SIG-M5 treated with dmso at 0.1 percent for 504 hours (cell line): ENCODE data around the gene KBTBD12.

Experiments
- DNase-seq: peaks from one replicate; lab custom pipeline; 2025; ENCODE audit not compliant: unreplicated experiment; lab: John Stamatoyannopoulos, UW

Gene KBTBD12

DNA sequence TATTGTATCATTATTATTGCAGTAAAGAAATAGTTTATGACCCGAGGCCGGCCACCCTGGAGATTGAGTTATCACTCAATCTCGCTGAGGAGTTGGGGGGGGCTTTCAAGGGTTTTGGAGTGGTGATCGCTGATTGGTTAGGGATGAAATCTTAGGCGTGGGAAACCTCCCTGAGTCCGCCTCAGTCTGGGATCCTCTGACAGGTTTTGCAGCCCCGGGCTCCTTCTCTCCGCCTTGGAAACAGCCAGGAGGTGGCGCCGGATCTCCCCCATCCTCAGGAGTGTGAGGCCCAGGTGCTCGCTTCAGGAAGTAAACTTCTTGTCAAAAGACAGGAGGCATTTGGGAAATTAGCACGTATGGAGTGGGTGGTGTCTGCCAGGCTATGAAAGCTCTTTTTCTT is 96.1 kb downstream of the KBTBD12 start:
- peak; percentile 35 for DNase-seq

DNA sequence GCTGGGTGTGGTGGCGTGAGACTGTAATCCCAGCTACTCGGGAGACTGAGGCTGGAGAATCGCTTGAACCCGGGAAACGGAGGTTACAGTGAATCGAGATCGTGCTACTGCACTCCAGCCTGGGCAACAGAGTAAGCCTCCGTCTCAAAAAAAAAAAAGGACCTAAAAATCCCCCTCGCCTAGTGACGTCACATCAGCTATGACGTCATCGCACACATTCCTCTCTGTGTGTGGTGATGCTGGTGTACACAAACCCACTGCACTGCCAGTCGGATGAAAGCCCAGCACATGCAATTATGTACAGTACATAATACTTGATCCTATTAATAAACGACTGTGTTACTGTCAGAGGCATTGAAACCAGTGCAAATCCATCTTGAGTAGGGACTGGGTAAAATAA is 97.0 kb downstream of the KBTBD12 start:
- DNase-seq, result no peak

DNA sequence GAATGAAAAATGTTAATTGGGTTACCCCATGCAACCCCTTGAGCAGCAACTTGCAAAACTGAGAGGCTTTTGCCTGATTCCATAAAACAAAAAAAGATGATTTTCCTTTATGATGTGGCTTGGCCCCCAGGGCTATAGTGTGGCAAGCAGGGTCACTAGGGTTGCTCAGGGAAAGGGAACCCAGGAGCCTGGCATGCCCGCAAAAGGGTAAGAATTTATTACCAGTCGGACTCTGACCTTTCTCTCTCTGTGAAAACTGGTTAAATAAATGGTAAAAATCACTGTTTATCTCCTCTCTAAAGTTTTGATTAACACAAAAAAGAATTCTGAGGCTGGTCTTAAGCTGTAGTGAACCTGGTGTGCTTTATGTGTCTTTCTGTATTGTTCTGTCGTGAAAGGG is 99.5 kb downstream of the KBTBD12 start:
- no peak for DNase-seq

DNA sequence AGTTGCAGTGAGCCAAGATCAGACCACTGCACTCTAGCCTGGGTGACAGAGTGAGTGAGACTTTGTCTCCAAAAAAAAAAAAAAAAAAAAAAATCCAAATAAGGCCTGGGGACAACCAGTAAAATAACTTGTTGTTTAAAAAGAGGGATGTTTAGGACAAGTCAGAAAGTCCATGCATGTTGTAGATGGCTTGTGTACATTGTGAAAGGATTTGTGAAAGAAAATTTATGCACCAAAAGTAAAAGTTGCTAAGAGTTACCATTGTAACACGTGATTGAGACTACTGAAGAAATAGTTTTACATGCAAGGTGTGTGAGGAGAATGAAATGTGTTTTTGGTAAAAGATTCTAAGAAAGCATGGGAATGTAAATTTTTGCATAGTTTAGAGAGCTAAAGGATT is 101.5 kb downstream of the KBTBD12 start:
- no peak for DNase-seq

DNA sequence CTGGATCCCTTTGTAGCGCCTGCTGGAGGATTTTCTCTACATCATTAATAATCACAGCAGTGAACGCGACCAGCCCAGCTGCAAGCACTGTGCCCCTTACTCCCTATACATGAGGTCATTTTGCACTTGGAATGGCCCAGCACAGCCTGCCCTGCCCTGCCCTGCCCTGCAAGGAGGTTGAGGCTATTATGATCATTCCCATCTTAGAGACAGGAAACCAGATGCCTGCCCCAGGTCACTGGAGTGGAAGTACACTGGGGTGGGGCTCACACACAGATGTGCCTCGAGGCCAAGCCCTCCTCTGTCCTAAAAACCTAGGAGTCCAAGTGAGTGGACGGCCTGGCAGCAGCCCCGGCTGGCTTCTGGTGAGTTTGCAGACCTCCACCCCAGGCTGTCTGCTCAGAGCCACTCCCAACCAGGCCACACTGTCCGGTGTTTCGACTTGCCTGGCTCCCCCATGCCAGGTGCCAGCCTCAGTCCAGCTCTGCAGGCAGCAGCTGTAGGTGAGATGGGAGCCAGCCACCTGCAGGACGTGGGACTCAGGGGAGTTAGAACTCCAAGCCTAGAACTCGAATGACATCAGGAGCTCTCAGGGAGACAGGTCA is 106.8 kb downstream of the KBTBD12 start:
- no peak for DNase-seq

DNA sequence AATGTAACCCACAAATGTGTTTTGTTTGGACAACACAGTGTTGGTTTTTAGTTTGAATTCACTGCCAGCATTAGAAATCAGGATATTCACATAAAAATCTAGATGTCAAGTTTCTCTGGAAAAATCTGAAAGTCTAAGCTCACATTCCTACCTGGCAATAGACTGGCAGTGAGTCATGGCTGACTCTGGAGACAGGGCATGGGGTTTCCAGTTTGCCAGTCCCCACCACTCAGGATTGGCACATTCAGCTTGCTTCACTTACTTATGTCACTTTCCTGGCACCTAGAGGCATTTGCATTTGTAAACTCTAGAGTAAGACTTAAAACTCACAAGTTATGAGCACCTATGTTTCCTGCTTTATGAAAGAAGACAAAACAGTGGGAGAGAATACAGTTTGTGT is 118.1 kb downstream of the KBTBD12 start:
- no peak for DNase-seq

DNA sequence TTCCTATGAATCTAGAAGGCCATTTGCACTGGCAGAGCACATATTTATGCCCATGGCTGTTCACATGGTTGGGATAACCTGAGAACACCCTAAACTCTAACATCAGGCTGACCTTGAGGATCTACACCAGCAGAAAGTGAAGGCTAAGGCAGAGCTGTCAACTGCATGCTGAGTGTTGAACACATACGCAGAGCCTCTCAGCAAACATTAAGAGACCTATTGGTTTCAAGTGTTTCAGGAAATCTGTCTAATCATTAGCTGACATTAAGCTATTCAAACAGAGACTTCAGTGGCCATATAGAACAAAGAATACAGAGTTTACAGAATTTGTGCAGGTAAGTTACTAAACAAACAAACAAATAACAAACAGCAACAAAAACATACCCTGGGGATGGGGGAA is 121.1 kb downstream of the KBTBD12 start:
- no peak for DNase-seq
